GM19372 (cell line): ENCODE data around the gene GLIPR2.
"Not testable (repeated sequence)": the region's sequence is repeated elsewhere in the genome, so short reads cannot be mapped to it uniquely, and the experiment has no call there.

ENCODE experiments used
- ATAC-seq: cut with Tn5 transposase; IDR thresholded peaks from one replicate; pipeline ENCODE4 v1.9.1; 2021; ENCODE audit warnings: mild to moderate bottlenecking, low read depth, moderate library complexity; ENCODE audit not compliant: unreplicated experiment

Gene GLIPR2

GRCh38 chr9:36161187-36161586, 24.7 kb downstream of the GLIPR2 start:
- ATAC-seq: no peak

DNA sequence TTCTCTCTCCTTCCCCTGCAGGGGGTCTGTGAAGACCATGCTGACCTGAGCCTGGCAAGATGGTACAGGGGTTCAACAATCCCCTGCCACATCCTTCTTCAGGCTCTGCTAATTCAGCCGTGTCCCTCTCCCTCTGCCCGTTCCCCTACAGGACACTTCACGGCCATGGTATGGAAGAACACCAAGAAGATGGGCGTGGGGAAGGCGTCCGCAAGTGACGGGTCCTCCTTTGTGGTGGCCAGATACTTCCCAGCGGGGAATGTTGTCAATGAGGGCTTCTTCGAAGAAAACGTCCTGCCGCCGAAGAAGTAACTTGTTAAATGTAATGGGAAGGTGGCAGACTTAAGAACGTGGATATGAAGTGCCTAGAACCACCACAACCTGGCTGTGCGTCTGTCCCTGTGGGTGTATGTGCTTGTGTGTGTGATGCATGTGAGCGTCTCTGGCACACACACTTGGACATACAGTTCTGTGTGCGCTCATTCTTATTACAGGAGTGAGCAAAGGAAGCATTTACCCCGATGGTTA, 25.7 kb downstream of the GLIPR2 start:
- no peak for ATAC-seq

DNA sequence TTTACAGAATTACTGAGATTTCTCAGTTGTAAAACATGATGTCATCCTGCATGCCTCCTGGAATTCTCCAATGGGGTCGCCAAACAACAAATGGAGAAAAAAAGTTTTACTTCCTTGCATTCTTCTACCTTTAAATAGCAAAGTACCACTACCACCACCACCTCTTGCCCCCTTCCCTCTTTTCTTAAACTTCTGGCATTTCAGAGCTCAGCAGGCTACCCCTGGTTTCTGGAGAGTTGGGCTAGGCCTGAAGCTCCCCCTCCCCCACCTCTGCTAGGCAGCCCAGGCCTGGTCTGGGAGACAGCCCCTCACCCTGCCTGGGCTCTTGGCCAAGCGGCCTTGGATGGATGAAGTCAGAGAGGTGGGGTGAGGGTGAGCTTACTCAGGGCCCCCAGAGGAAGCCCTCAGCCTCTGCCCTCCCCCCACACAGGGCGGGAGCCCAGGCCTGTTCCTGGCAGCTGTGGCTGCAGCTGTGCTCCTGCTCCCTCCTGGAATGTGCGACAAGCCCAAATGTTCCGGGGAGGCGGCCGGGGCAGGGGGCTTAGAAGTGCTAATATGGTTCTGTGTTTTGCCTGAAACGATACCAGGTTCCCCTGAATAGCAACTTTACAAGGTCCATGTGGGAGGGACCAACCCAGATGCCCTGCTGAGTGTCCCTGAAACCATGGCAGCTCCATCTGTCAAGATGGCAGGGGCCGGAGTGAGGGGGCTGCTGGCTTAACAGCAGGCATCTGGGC, 26.7 kb downstream of the GLIPR2 start:
- ATAC-seq: no peak

DNA sequence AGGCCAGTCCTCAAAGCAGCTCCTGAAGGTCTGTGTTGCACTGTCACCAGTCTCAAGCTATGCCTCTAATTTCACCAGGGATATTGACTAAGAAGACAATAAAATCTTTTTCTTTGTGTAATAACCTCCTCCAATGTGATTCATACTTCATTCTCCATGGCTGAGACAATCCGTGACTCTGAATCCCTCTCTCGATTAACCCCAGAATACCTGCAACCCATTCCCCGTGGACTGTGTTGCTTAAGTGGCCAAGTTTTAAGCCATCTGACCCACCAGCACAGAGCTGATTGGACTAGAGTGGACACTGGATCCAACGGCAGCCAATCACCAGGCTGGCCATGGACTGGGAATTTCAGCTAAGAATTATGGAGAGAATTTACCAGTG, 27.2 kb downstream of the GLIPR2 start:
- ATAC-seq: no peak

DNA sequence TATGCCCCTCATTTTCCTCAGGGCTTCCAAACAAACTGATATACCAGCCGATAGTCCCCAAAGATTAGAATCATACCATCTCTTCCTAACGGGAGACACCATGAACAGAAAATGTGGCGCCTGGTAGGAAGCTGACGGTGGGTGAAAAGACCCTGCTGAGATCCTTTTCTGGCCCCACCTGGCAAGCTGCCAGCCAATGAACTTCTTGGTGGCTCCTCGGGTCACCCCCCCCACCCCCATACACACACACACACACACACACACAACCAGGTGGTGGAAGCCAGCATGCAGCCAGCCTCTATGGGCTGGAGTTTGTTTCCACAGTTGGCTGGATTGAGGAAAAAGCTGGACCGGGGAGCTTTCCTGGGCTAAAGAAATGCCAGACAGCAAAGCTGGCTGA, 27.8 kb downstream of the GLIPR2 start:
- ATAC-seq: no peak

- no peak for ATAC-seq
Observed at GRCh38 chr9:36164989-36165388, 28.5 kb downstream of the GLIPR2 start.

DNA sequence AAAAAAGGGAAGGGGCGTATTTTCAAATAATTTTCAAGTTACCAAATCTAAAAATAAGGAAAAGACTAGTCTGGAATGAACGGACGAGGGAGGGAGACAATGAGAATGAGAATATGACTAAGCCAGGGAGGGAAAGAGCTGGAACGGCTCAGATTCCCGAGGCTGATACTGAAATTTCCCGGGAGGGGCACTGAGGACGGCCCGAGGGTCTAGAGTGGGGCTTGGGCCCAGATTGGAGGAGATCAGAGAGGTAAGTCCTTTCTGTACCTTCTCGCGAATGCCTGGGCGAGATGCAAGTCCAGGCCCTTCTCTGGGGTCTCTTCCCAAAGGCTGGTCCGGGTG, 29.3 kb downstream of the GLIPR2 start:
- no peak for ATAC-seq

GRCh38 chr9:36166168-36166927, 29.8 kb downstream of the GLIPR2 start:
- no peak for ATAC-seq

GRCh38 chr9:36169166-36169565, 32.6 kb downstream of the GLIPR2 start, which contains the start of gene CCIN:
Gene CCIN (plus strand): TSS chr9:36169388. CDS start chr9:36169503, 115 bp downstream.
- no peak for ATAC-seq

- no peak for ATAC-seq
Observed at GRCh38 chr9:36169708-36170107, 33.2 kb downstream of the GLIPR2 start.

DNA sequence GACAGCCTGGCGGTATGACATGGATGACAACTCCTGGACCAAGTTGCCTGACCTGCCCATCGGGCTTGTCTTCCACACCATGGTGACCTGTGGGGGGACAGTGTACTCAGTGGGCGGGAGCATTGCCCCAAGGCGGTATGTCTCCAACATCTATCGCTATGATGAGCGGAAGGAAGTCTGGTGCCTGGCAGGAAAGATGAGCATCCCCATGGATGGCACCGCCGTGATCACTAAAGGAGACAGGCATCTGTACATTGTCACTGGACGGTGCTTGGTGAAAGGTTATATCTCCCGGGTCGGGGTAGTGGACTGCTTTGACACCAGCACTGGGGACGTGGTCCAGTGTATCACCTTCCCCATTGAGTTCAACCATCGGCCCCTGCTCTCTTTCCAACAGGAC, 34.0 kb downstream of the GLIPR2 start:
- ATAC-seq: no peak

- no peak for ATAC-seq
Observed at GRCh38 chr9:36173861-36174260, 37.3 kb downstream of the GLIPR2 start.

DNA sequence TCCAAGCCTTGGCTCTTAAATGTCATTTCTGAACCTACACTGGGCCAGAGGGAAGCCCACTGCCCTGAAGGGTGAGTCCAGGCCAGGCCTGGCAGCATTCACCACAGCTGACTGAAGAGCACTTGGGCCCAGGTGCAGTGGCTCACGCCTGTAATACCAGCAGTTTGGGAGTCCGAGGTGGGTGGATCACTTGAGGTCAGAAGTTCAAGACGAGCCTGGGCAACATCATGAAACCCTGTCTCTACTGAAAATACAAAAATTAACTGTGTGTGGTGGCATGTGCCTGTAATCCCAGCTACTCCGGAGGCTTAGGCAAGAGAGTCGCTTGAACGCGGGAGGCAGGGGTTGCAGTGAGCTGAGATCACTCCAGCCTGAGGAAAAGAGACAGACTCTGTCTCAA, 37.7 kb downstream of the GLIPR2 start:
- ATAC-seq: no peak

DNA sequence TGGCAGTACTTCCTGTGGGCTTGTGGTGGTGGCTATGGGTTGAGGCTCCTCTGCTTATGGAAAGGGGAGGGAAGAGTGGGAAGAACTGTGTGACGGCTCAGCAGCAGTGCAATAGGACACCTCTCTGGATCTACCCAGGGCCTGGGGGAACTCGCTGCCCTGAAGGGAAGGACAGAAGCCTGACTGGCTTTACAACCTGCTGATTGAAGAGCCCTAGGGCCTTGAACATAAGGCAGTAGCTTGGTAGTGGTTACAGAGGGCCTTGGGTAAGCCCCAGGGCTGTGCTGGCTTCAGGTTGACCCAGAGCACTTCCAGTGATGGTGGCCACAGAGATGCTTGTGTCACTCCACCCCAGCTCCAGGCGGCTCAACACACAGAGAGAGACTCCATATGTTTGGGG, 38.2 kb downstream of the GLIPR2 start:
- ATAC-seq: no peak

- not testable (repeated sequence) for ATAC-seq
Observed at GRCh38 chr9:36175209-36175608, 38.7 kb downstream of the GLIPR2 start.

GRCh38 chr9:36176496-36176895, 40.0 kb downstream of the GLIPR2 start:
- not testable (repeated sequence) for ATAC-seq

DNA sequence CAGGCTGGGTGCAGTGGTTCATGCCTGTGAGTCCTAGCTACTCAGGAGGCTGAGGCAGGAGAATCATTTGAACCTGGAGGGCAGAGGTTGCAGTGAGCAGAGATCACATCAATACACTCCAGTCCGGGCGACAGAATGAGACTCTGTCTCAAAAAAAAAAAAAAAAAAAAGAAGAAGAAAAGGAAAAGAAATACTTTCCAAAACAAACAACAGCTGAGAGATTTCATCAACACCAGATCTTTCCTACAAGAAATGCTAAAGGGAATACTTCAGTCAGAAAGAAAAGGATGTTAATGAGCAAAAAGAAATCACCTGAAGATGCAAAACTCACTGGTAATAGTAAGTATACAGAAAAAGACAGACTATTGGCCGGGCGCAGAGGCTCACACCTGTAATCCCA, 41.0 kb downstream of the GLIPR2 start:
- ATAC-seq: no peak

- ATAC-seq: not testable (repeated sequence)
Observed at GRCh38 chr9:36180243-36180642, 43.7 kb downstream of the GLIPR2 start.

- ATAC-seq: no peak
Observed at GRCh38 chr9:36187414-36187813, 50.9 kb downstream of the GLIPR2 start.

- ATAC-seq: no peak
Observed at GRCh38 chr9:36188212-36188611, 51.7 kb downstream of the GLIPR2 start.

DNA sequence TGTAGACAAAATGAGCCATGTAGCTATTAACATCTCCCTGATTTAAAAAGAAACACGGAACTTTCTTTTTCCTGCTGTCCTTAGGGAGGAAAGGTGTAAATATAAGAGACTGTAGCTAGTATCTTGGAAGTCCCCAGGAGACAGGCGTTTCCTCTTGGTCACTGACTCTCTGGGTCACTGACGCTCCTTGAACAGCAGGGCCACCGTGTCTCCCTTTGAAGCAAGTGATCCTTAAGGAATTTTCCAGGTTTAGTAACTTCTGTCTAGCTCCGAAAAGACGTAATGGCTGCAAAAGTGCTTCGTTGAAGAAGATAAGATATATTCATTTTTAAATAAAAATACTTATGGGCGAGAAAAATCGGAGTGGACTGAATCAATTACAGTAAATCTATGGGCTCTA, 53.4 kb downstream of the GLIPR2 start:
- no peak for ATAC-seq
